LoVo (cell line): ENCODE results near the gene LMX1A.

Experiments
- DNase-seq: peaks from one replicate; pipeline ENCODE4 v3.0.0-alpha.2; 2016; ENCODE audit warnings: low spot score

The LMX1A gene

DNA sequence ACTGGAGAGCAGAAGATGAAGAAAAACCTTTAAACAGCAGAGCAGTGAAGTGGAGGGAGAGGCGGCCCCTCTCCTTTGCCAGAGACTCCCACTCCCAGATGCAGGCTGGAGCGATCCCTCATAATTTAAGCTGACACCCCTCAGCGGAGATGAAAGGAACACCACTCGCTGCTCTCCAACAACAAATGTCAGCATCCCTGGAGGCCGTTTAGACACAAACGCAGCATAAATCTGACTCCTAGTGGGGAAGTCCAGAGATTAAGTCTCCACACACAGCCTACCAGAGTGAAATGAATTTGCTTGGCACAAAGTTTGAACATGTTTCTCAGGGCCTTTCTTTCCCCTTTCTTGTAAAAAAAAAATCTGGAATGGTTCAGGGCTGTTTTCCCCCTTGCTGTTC, 137.8 kb downstream of the LMX1A start:
- no peak for DNase-seq

DNA sequence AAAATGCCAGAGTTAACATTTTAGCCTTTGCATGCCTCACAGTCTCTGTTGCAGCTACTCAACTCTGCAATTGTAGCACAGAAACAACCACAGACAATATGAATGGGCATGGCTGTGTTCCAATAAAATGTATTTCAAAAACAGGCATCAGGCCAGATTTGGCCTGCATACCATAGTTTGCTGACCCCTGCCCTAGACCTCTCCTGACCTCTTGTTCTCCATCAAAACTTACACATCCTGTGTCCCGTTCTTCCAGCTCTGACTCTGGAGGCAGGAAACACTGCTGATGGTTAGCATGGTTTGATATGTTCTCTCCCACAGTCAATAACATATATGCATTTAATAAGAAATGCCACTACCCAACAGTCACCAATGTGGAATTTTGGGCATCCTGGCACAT, 138.6 kb downstream of the LMX1A start:
- DNase-seq = no peak

DNA sequence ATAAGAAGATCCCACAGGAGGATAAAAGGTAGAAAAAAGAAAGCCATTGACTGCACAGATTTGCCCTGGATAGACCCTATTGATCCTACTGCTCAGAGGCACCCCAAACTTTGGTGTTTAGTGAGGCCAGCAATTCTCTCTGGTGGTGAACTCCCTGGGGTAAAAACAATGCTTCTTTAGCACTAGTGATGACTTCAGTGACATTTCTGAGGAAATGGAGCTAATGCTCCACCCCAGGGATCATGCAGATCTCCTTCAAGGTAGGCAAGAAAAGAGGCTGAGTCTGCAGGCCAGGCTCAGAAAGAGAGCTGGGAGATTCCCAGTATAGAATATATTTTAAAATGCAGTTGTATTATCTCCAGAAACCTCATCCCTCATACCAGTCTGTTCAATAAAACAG, 140.3 kb downstream of the LMX1A start:
- no peak for DNase-seq

DNA sequence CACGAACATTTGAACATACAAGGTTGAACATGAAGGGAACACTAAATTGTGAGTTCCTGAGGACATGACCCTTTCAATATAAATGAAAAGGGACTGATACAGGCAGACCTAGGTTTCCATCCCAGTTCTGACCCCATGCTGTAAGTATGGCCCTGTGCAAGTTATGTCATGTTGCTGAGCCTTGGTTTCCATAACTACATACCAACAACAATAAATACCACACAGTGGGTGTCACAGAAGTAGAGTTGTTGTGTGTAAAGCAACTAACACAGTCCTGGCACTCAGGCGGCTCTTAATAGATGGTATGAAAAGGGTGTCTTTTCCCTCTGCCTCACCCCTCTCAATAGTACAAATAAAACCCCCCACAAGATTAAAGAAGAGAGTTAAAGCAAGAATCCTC, 140.8 kb downstream of the LMX1A start:
- no peak for DNase-seq

DNA sequence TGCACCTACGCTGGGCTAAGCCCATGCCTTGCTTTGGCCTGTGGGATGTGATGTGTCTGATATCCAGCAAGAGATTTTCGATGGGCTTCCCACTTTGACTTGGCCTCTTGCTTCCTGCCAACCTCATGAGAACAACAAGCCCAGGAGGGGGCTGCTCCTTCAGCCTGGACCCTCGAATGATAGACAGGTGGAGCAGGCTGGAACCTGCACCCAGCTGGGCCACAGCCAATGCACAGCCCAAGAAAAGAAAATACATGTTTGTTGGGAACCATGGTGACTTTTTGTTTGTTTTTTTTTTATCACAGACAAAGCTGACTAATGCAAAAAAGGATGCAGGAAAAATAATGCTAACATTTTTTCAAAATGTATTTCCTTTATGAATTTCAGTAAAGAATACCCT, 144.3 kb downstream of the LMX1A start:
- no peak for DNase-seq

DNA sequence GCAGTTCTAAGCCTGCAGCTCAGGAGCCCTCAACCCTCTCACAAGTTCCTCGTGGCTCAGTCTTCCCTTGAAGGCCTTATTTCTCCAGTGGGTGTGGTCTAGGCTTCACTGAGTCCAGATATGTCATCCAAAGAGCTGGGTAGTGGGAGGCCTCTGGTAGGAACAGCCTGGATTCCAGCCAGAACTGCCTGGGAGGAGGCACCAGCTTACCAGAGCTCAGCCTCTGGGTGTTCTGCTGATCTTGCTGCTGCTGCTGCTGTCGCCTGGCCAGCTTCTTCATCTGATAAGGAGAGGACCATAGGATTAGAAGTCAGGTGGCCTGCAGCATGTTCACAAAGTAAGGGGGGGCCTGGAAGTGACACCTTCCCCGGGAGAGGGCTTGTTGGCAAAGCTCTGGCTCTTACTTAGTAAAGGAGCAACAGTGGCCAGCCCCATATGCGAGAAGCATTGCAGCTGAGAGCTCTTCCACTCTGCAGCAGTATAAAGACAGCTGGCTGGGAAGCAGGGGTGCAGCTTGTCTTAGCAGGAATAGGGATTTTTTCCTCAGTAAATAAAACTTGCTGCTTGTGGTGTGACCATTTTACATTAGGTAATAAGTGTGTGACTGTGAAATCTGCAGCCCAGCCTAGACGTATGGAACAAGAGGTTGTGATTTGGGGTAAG, 148.5 kb downstream of the LMX1A start:
- DNase-seq = no peak

DNA sequence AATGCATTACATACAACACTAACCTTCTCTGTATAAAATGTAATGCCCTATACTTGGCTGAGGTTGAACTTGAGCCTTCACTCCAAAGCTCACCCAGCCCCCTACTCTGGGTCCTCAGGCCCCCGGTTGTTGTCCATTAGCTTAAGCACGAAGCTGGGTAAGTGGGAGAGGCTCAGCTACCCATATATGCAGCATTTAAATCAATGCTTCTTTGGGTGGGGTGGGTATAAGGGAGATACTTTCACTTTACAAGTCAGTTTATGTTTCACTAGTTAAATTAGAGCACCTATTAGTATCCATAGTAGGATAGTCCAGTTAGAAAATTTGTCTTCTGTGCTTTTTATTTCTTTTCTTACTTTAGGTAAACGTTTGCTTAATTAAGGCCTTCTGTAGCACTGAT, 151.4 kb downstream of the LMX1A start:
- no peak for DNase-seq

DNA sequence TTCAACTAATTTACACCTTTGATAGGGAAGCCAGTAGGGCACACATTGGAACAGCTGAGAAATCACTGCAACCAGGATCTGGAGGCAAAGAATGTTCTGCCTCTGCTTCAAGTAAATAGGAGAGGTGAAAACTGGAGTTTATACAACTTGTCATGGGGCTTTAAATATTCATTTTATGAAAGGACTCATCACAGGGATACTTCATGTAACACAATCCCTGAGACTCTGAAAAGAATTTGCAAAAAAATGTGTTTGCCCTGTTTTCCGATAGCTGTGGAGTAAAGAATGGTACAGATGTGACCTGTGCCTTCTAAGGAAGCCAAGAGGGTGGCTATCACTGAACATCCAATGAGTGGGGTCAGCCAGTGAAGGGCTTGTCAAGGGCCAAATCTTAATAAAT, 152.0 kb downstream of the LMX1A start:
- no peak for DNase-seq

DNA sequence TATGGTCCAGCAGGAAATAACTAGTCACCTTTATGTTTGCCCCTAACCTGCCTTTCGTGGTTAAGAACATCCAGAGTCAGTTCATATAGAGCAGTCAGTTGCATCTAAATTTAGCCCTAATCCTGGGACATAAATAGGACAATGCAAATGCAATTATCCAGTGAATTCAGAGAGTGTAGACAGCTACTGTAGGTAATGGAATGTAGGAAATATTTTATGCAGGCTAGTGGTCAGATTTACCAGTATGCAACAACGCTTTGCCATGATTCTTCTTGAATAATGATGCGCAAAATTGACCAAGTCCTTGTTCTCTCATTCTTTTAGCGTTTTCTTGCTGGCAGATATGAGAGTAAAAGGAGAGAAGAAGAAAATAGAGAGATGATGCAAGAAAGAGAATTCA, 165.4 kb downstream of the LMX1A start:
- no peak for DNase-seq

DNA sequence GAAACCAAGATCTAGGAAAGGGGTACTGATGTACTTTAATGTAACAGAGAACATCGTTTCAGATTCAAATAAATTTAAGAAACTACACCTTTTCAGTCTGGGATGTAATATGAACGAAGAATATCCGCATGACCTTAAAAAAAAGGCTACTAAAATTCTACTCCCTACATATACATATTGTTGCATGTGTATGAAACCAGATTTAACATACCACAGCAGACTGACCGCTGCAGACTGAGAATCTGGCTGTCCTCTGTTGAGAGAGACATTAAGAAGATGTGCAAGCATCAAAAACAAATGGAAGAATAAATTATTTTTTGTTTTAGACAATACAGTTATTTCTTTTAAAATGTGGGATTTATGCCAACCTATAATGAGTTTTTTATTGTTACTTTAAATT, 166.6 kb downstream of the LMX1A start:
- no peak for DNase-seq

DNA sequence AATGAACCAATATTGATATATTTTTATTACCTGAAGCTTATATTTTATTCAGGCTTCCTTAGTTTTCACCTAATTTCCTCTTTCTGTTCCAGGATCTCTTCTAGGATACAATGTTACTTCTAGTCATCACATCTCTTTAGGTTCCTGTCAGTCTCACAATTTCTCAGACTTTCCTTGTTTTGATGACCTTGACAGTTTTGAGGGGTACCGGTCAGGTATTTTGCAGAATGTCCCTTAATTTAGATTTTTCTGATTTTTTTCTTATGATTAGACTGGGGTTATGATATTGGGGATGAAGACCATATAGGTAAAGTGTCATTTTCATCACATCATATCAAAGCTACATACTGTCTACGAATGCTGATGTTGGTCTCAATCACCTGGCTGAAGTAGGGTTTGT, 167.5 kb downstream of the LMX1A start:
- DNase-seq = no peak

DNA sequence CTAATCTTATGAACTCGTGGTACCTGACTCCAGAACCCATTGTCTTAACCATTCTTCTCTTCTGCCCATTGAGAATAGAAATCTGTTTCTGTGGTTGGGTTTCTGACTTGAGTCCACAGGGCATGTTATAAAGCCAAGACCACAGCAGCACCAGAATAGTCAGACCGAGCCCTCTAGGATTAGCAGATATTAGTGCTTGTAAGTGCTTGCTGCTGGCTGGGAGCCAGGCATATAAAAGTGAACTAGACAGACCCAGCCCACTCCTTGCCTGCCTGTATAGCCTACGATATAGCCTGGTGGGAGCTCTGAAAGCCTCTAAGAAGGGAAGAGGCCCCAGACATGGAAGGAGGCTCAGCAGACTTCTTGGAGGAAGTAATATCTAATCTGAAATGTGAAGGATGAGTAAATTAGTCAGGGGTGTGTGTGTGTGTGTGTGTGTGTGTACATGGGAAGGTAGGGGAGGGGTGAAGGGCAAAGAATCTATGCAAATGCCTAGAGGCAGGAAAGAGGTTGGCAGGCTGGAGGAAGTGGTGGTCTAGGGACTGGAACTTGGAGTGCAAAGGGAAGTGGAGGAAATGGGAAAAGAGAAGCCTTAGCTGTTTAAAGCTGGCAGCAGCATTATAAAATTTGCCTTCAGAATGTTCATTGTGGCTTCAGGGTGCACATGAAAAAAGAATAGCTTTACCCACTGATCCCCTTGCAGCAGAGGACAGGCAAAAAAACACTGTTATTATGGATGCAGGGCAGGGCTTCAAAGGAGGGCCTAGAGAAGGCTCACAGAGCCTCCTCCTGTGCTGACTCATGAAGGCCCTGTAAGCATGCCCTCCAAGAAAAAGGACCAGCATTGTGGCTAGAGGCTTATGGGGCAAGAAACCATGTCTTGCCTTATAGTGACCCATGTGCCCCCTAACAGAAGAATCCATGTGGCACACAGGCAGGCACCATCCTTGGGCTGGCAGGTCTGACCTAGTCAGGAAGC, 169.2 kb downstream of the LMX1A start:
- no peak for DNase-seq

DNA sequence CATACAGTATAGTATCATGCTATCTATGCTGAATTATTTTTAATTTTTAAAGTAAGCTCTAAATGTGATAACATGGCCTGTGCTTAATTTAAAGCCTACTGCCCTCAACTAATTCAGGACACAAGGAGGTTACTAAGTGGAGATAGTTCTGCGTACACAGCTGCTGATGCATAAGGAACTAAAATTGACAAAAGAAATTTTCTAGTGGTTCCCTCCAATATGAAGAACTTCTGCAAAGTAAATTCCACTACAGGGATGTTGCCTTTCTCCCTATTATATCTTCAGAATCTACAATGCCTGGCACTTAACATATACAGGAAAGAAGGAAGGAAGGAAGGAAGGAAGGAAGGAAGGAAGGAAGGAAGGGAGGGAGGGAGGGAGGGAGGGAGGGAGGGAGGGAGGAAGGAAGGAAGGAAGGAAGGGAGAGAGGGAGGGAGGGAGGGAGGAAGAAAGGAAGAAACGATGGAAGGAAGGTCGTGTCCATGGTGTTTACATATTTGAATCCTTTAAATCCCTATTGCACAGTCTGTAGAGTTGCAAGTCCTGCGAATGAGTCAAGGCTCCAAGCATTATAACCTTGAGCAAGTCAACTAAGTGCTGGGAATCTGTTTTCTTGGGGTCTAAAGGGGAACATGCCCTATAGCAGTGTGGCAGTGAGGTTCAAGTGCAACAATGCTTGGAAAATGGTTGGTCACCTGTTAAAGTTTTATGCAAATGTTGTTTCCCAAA, 171.2 kb downstream of the LMX1A start:
- DNase-seq = no peak

DNA sequence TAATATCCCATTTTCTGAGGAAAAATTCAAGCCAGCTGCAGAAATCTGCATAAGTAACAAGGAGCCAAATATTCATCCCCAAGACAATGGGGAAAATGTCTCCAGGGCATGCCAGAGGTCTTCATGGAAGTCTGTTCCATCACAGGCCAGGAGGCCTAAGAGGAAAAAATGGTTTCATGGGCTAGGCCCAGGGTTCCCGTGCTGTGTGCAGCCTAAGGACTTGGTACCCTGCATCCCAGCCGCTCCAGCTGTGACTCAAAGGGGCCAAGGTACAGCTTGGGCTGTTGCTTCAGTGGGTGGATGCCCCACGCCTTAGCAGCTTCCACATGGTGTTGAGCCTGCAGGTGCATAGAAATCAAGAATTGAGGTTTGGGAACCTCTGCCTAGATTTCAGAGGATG, 173.5 kb downstream of the LMX1A start:
- DNase-seq = no peak

DNA sequence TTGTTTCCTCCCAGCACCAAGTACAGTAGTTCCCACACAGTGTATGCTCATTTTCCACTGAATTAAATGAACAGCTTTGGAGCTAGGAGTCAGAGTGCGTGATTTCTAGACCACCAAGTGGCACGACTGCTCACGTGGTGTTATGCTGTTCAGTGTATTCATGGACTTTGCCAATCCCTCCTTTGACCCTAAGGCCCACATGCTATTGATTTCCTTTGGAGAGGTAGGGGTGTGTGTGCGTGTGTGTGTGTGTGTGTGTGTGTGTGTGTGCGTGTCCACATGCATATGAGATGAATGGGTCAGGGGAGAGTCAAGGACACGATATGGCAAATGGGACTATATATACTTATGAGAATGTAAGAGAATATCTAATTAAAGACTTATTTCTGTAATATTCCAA, 177.2 kb downstream of the LMX1A start:
- no peak for DNase-seq

DNA sequence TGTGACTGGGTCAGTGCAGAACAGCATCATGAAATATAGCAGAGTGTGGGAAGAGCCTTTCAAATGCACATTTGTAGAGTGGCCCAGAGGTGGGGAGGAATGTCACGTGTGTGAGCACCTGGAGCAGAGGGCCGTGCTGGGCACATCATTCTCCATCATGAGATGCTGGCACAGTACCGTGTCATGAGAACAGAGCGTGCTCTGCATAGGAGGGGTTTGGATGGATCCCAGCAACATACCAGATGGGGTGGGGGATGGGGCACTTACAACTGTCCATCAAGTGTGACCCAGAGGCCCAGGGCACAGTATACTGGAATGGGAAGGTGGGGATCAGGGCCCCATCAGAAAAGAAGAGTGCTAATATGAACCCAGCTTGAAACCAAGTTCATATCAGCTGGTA, 182.0 kb downstream of the LMX1A start:
- no peak for DNase-seq

DNA sequence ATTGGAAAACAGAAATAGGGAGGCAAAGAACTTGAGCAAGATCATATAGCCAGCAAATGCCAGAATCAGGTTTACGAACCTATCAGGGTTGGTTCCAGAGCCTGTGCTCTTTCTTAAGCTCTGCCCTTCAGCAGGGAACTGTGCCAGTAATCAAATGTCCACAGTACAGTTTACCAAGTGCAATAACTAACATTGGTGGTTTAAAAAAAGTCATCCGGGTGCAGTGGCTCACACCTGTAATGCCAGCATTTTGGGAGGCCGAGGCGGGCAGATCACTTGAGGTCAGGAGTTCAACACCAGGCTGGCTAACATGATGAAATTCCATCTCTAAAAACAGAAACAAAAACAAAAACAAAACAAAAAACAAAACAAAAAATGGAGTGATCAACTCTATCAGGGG, 182.7 kb downstream of the LMX1A start:
- no peak for DNase-seq

DNA sequence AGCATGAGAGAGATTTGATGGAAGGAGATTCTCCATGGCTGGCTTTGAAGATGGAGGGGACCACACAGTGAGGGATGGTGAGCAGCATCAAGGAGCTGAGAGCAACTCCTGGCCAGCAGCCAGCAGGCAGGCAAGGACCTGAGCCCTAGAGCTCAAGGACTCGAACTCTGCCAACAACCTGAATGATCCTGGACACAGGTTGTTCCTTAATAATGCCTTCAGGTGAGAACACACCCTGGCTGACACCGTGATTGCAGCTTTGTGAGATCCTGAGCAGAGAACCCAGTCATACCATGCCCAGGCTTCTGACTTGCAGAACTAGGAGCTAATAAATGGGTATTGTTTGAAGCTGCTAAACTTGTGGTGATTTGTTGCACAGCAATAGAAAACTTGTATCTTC, 183.1 kb downstream of the LMX1A start:
- DNase-seq = no peak

DNA sequence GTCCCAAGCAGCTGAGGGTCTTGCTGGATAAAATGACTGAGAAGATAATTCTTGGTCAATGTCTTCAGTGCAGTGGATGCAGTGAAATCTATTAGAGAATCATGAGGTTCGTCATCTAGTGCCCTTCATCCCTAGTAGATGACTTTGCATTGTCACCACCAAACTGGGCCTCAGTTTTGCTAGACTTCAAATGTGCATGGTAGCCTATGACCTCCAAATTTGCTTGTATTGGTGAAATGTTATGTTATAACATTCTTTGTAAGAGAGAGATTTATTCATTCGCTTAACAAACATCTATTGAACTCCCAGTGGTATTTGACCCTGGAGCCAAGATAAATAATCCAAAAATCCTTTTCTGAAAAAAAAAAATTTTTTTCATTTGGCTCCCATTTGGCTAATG, 183.8 kb downstream of the LMX1A start:
- no peak for DNase-seq

DNA sequence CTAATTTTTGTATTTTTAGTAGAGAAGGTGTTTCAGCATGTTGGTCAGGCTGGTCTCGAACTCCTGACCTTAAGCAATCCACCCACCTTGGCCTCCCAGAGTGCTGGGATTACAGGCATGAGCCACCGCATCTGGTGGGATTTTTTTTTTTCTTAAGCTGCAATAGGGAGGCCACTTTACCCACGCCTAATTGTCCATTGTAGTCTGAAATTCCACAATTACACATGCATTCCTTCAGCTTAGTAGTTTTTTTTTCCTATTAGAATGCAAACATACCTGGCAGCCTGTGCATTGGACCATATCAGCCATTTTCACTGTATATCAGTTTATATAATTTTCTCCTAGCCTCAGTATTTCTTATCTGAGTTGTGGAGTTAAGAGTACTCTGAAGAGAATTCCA, 186.8 kb downstream of the LMX1A start:
- no peak for DNase-seq

DNA sequence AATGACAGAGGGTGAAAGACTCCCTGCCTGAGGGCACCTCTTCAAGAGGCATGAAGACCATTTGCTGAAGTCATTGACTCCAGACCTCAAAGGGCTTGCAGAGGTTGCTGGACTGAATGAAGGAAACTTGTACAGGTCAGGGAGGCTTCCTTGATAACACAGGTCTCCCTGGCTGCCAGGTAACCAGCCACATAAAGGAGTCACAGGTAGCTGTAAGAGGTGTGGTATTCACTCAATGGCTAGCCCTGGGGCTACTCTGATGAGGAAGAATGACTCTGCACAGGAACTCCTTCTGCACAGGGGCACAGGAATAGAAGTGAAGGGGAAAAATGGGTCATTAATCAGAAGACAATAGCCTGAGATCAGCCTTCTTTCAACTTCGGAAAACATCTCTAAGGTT, 187.5 kb downstream of the LMX1A start:
- no peak for DNase-seq

DNA sequence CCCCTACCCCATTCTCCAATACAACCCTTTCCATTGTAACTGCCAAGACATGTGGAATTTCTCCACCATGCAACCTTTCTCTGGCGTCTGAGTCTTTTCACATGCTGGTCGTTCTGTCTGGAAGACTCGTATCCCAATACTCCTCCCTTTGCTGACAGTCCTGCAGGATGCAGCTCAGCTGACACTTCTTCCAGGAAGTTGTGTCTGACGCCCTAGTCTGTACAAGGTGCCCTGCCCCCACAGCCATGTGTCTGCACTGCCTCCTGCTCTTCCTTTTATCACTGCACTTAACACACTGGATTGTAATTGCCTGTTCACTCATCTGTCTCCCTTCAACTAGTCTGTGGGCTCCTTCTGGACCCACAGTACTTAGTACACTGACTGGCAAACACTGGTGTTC, 188.0 kb downstream of the LMX1A start:
- DNase-seq = no peak

DNA sequence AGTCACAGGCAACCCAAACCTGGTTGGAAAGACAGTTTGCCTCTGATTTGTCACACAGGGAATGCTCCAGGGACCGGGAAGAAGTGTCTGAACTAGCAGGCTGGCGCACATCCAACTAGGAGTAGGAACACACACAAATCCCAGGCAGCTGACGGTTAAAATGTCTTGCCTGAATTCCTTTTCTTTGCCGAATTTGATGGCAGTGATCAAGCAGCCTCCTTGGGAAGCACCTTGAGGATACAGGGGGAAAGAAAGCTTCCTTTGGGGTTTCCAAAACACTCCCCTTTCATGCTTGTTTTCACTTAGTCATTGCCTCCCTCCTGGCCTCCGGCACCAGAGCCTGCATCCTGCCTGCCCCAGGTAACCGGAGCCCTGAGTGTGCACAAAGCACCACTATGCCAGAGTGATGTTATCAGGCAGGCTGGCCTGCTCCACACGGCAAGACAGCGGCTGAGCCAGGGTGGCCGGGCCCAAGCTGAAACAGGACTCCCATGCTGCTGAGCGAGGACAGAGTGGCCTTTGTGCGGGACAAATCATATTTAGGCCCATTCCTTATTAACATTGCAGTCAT, 193.8 kb downstream of the LMX1A start:
- DNase-seq = no peak
